ENCODE results near the gene MED13L.

- TF ChIP-seq EZH2 (IDR thresholded peaks at IDR 0.05; ENCODE audit: borderline replicate concordance, low read depth, low read length, poor library complexity, severe bottlenecking) (no peak), CTCF (conservative IDR thresholded peaks at IDR 0.05; ENCODE audit: low read depth, low read length) (no peak)
Measured at GRCh38 chr12:115911360-115911759, 366.1 kb downstream of the MED13L start.

Measured in A673 (cell line).